GM23338 (cell line): ENCODE measurements around the gene RPL3.
A peak's percentile ranks its signal among the peaks of the same experiment; 100 is the strongest.

ENCODE experiments used
- CTCF ChIP-seq, 2 experiments: fragments of 200-600 bp in 1 of 2; sonication (generic) in 1 of 2; conservative IDR thresholded peaks; 2 replicates each; pipeline versions ENCODE4 v1.5.1 to v1.6.1; 2016 to 2017; ENCODE audit warnings: antibody characterized with exemption in 2 of 2, low read depth in 2 of 2, mild to moderate bottlenecking in 2 of 2, moderate library complexity in 1 of 2
- EZH2 ChIP-seq: fragments of 200-600 bp; sonication (generic); IDR thresholded peaks from one replicate; pipeline ENCODE4 v1.8.0; 2017; ENCODE audit warnings: antibody characterized with exemption, mild to moderate bottlenecking, low read depth; ENCODE audit not compliant: unreplicated experiment
- EZH2phosphoT487 ChIP-seq: fragments of 200-600 bp; sonication (generic); IDR thresholded peaks from one replicate; pipeline ENCODE4 v1.8.1; 2018; ENCODE audit warnings: antibody characterized with exemption; ENCODE audit not compliant: unreplicated experiment
- JUNB ChIP-seq: IDR thresholded peaks from one replicate; pipeline ENCODE4 v1.6.1; 2016; ENCODE audit warnings: antibody characterized with exemption; ENCODE audit not compliant: unreplicated experiment
- NANOG ChIP-seq: IDR thresholded peaks from 2 replicates; pipeline ENCODE4 v1.6.1; 2016; ENCODE audit warnings: antibody characterized with exemption, borderline replicate concordance
- POLR2AphosphoS5 ChIP-seq: IDR thresholded peaks from 2 replicates; pipeline ENCODE4 v1.6.1; 2016; ENCODE audit warnings: antibody characterized with exemption, low read depth
- REST ChIP-seq: IDR thresholded peaks from one replicate; pipeline ENCODE4 v1.6.1; 2018; ENCODE audit warnings: antibody characterized with exemption; ENCODE audit not compliant: unreplicated experiment

- no peak for TF ChIP-seq JUNB
- TF ChIP-seq EZH2, result no peak
- TF ChIP-seq CTCF (conservative IDR thresholded peaks at IDR 0.05; ENCODE audit: low read depth in 2 of 2), result no peak
- TF ChIP-seq POLR2AphosphoS5, result peak; percentile 52
- no peak for TF ChIP-seq EZH2phosphoT487
- TF ChIP-seq REST, result no peak
- no peak for TF ChIP-seq NANOG
Observed at GRCh38 chr22:39349967-39350726, 30.7 kb upstream of the RPL3 start, which contains the start of gene SYNGR1.
